ENCODE results near the gene CCDC61.

- TF ChIP-seq CTCF (IDR thresholded peaks at IDR 0.05; ENCODE audit: borderline replicate concordance, extremely low read depth, low read length, poor library complexity, severe bottlenecking): no peak
- TF ChIP-seq EZH2 (IDR thresholded peaks at IDR 0.05; ENCODE audit: borderline replicate concordance, low read depth, low read length, severe bottlenecking): no peak
Measured at GRCh38 chr19:46066471-46066870, 71.2 kb downstream of the CCDC61 start.
